ENCODE data around the gene DYNC1I2.

Gene DYNC1I2

GRCh38 chr2:171667041-171667440 lies 20.2 kb upstream of the DYNC1I2 start:
- TF ChIP-seq ZBTB7A (IDR thresholded peaks at IDR 0.05; ENCODE audit: low read depth) = no peak
- TF ChIP-seq, protein P1, sequence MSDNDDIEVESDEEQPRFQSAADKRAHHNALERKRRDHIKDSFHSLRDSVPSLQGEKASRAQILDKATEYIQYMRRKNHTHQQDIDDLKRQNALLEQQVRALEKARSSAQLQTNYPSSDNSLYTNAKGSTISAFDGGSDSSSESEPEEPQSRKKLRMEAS (IDR thresholded peaks at IDR 0.05) = no peak
- no peak for TF ChIP-seq CEBPB (IDR thresholded peaks at IDR 0.05)

DNA sequence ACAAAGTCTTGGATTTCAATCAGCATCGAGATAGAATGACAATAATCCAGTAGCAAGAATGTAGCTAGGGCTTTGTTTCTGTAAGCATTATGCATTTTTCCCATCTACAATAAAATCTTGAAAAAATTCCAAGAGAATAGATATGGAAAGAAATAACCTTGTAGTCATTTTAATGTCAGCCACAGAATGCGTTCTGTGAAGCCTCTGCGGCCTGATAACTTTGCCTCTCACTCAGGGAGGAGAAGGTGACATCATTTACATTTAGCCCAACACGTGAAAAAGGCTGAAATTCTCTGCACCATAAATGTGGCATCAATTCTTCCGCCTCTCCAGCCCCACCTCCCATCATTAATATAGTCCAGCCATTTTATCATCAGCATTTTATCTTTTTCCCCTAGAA lies 19.1 kb upstream of the DYNC1I2 start:
- TF ChIP-seq EGR1 (IDR thresholded peaks at IDR 0.05) (no peak), YY1 (IDR thresholded peaks at IDR 0.05; ENCODE audit: low read depth) (no peak), RAD21 (IDR thresholded peaks at IDR 0.05; ENCODE audit: low read depth) (no peak), FOXM1 (IDR thresholded peaks at IDR 0.05; ENCODE audit: borderline replicate concordance, low read depth) (no peak), TEAD4 (IDR thresholded peaks at IDR 0.05) (no peak), EP300 (IDR thresholded peaks at IDR 0.05; ENCODE audit: borderline replicate concordance) (no peak), ZBTB7A (IDR thresholded peaks at IDR 0.05; ENCODE audit: low read depth) (no peak), TAF1 (IDR thresholded peaks at IDR 0.05; ENCODE audit: low read depth) (no peak), CREB1 (IDR thresholded peaks at IDR 0.05; ENCODE audit: low read depth) (no peak), CEBPB (IDR thresholded peaks at IDR 0.05) (no peak), TCF12 (IDR thresholded peaks at IDR 0.05; ENCODE audit: low read depth) (no peak)
- TF ChIP-seq, protein P2, sequence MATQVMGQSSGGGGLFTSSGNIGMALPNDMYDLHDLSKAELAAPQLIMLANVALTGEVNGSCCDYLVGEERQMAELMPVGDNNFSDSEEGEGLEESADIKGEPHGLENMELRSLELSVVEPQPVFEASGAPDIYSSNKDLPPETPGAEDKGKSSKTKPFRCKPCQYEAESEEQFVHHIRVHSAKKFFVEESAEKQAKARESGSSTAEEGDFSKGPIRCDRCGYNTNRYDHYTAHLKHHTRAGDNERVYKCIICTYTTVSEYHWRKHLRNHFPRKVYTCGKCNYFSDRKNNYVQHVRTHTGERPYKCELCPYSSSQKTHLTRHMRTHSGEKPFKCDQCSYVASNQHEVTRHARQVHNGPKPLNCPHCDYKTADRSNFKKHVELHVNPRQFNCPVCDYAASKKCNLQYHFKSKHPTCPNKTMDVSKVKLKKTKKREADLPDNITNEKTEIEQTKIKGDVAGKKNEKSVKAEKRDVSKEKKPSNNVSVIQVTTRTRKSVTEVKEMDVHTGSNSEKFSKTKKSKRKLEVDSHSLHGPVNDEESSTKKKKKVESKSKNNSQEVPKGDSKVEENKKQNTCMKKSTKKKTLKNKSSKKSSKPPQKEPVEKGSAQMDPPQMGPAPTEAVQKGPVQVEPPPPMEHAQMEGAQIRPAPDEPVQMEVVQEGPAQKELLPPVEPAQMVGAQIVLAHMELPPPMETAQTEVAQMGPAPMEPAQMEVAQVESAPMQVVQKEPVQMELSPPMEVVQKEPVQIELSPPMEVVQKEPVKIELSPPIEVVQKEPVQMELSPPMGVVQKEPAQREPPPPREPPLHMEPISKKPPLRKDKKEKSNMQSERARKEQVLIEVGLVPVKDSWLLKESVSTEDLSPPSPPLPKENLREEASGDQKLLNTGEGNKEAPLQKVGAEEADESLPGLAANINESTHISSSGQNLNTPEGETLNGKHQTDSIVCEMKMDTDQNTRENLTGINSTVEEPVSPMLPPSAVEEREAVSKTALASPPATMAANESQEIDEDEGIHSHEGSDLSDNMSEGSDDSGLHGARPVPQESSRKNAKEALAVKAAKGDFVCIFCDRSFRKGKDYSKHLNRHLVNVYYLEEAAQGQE (IDR thresholded peaks at IDR 0.05; ENCODE audit: low read depth) = no peak
- TF ChIP-seq, protein P1 (IDR thresholded peaks at IDR 0.05) = no peak

DNA sequence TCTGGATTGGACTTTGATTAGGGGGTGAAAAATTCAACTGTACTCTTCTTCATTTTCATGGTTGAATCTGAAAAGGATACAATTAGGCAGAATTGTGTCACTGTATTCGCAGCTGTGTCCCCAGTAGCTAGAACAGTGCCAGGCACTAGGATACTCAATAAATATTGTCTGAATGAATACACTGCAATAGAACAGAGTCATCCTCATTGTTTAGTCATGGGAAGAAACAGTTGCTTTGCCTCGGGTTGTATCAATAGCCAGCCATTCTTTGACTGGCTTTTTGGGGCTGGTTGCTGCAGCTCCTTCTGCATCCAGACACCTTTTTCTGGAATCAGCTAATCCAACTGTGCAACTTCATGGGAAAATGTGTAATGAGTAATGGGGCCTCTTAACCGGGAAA lies 18.1 kb upstream of the DYNC1I2 start:
- TF ChIP-seq CREB1 (IDR thresholded peaks at IDR 0.05; ENCODE audit: low read depth) (no peak), EP300 (IDR thresholded peaks at IDR 0.05; ENCODE audit: borderline replicate concordance) (no peak), EGR1 (IDR thresholded peaks at IDR 0.05) (no peak), USF1 (IDR thresholded peaks at IDR 0.05) (no peak), TCF12 (IDR thresholded peaks at IDR 0.05; ENCODE audit: low read depth) (no peak), ZBTB7A (IDR thresholded peaks at IDR 0.05; ENCODE audit: low read depth) (no peak), RAD21 (IDR thresholded peaks at IDR 0.05; ENCODE audit: low read depth) (no peak), CEBPB (IDR thresholded peaks at IDR 0.05) (no peak), YY1 (IDR thresholded peaks at IDR 0.05; ENCODE audit: low read depth) (no peak)
- TF ChIP-seq, protein P1 (IDR thresholded peaks at IDR 0.05) = no peak
- TF ChIP-seq, protein P2 (IDR thresholded peaks at IDR 0.05; ENCODE audit: low read depth) = no peak

- TF ChIP-seq EGR1 (IDR thresholded peaks at IDR 0.05) (no peak), CREB1 (IDR thresholded peaks at IDR 0.05; ENCODE audit: low read depth) (no peak), ZBTB7A (IDR thresholded peaks at IDR 0.05; ENCODE audit: low read depth) (no peak), USF1 (IDR thresholded peaks at IDR 0.05) (no peak), TEAD4 (IDR thresholded peaks at IDR 0.05) (no peak), EP300 (IDR thresholded peaks at IDR 0.05; ENCODE audit: borderline replicate concordance) (no peak), TAF1 (IDR thresholded peaks at IDR 0.05; ENCODE audit: low read depth) (no peak), TCF12 (IDR thresholded peaks at IDR 0.05; ENCODE audit: low read depth) (no peak), CEBPB (IDR thresholded peaks at IDR 0.05) (no peak), YY1 (IDR thresholded peaks at IDR 0.05; ENCODE audit: low read depth) (no peak), FOXM1 (IDR thresholded peaks at IDR 0.05; ENCODE audit: borderline replicate concordance, low read depth) (no peak), NFIC (IDR thresholded peaks at IDR 0.05) (no peak), RAD21 (IDR thresholded peaks at IDR 0.05; ENCODE audit: low read depth) (no peak)
- TF ChIP-seq, protein P2 (IDR thresholded peaks at IDR 0.05; ENCODE audit: low read depth) = no peak
- TF ChIP-seq, protein P1 (IDR thresholded peaks at IDR 0.05) = no peak
Measured at GRCh38 chr2:171670655-171671054, 16.6 kb upstream of the DYNC1I2 start.

Measured in Ishikawa (cell line).